GM12878 (cell line): ENCODE measurements around the gene SPATA12. TPM values are rescaled to one million over a fixed set of nuclear protein-coding genes. Genes with fewer than 3 reads are reported as not detected.

ENCODE experiments used
- ATAC-seq: fragments of 200-7000 bp; cut with Tn5 transposase; 3 replicates; pipeline ENCODE4 v1.9.1; 2020; ENCODE audit warnings: mild to moderate bottlenecking, moderate library complexity
- BruUV-seq: library from RNA; stranded (reverse); fragments of 400-500 nt; replicated peaks from 2 replicates; lab custom pipeline; 2021; lab: Mats Ljungman, UMichigan
- CTCF ChIA-PET: fragments of 300-600 bp; sonication (Branson Sonifier 250); formaldehyde crosslinking; extraction: SDS; loops from one replicate; lab custom pipeline; 2021; ENCODE audit warnings: inconsistent platforms; lab: Yijun Ruan, JAX
- POLR2A ChIA-PET: fragments of 350-600 bp; formaldehyde crosslinking; extraction: SDS; loops from one replicate; lab custom pipeline; 2021; ENCODE audit warnings: inconsistent platforms; lab: Charles Lee
- RAD21 ChIA-PET: fragments of 300-600 bp; sonication (Branson Sonifier 250); formaldehyde crosslinking; loops from one replicate; lab custom pipeline; 2023; ENCODE audit warnings: antibody characterized with exemption; ENCODE audit not compliant: unreplicated experiment; lab: Charles Lee
- SMC1A ChIA-PET: fragments of 300-600 bp; sonication (Branson Sonifier 250); formaldehyde crosslinking; loops from one replicate; lab custom pipeline; 2023; ENCODE audit not compliant: unreplicated experiment, uncharacterized antibody; lab: Charles Lee
- DNase-seq: peaks from one replicate; pipeline ENCODE4 v3.0.0-alpha.2; 2011; ENCODE audit warnings: low read depth, low spot score
- FAIRE-seq: peaks from 3 replicates; lab custom pipeline; 2011; peaks lifted over from hg19 to GRCh38; lab: Jason Lieb, UNC
- H2AFZ ChIP-seq: 2 replicates; pipeline ENCODE4 v1.6.0; 2011; ENCODE audit warnings: low read depth, low read length, control low read depth; ENCODE audit not compliant: control insufficient read depth
- H3K27ac ChIP-seq: 2 replicates; pipeline ENCODE4 v1.5.1; 2011; ENCODE audit warnings: control low read depth; ENCODE audit not compliant: control insufficient read depth, insufficient read depth
- H3K27me3 ChIP-seq, 2 experiments: replicated peaks in 1 of 2; 2 replicates each; pipeline versions ENCODE4 v1.6.0 to v1.6.1; 2011; ENCODE audit warnings: low read length in 1 of 2; ENCODE audit not compliant: control insufficient read depth in 2 of 2, insufficient read depth in 2 of 2
- H3K36me3 ChIP-seq, 2 experiments: 2 replicates each; pipeline ENCODE4 v1.5.1; 2011; ENCODE audit warnings: low read length in 1 of 2; ENCODE audit not compliant: control insufficient read depth in 2 of 2, insufficient read depth in 2 of 2
- H3K4me1 ChIP-seq: 2 replicates; pipeline ENCODE4 v1.6.1; 2011; ENCODE audit warnings: mild to moderate bottlenecking, low read length, moderate library complexity, mixed read lengths; ENCODE audit not compliant: control insufficient read depth, insufficient read depth
- H3K4me2 ChIP-seq: 2 replicates; pipeline ENCODE4 v1.6.0; 2011; ENCODE audit warnings: control low read depth; ENCODE audit not compliant: control insufficient read depth, insufficient read depth
- H3K4me3 ChIP-seq: fragments of 200-600 bp; sonication (generic); 2 replicates; pipeline ENCODE4 v1.5.1; 2016
- H3K79me2 ChIP-seq: 2 replicates; pipeline ENCODE4 v1.6.0; 2011; ENCODE audit warnings: low read length; ENCODE audit not compliant: control insufficient read depth, insufficient read depth
- H3K9ac ChIP-seq: 2 replicates; pipeline ENCODE4 v1.8.0; 2011; ENCODE audit warnings: low read length, control low read depth, mixed read lengths; ENCODE audit not compliant: control insufficient read depth, insufficient read depth
- H3K9me3 ChIP-seq: replicated peaks from 3 replicates; pipeline ENCODE4 v1.5.1; 2011; ENCODE audit warnings: mild to moderate bottlenecking, low read length; ENCODE audit not compliant: control insufficient read depth, insufficient read depth
- H4K20me1 ChIP-seq: 2 replicates; pipeline ENCODE4 v1.6.0; 2011; ENCODE audit not compliant: control insufficient read depth, insufficient read depth
- CBX3 ChIP-seq: fragments of 200-600 bp; sonication (generic); IDR thresholded peaks from 2 replicates; pipeline ENCODE4 v1.6.1; 2016; ENCODE audit warnings: low read depth, borderline replicate concordance
- CREB1 ChIP-seq: IDR thresholded peaks from 2 replicates; pipeline ENCODE4 v1.6.1; 2012; ENCODE audit warnings: low read depth, mild to moderate bottlenecking, inconsistent platforms
- FOXM1 ChIP-seq: IDR thresholded peaks from 2 replicates; pipeline ENCODE4 v1.6.1; 2012; ENCODE audit warnings: low read depth, mild to moderate bottlenecking, inconsistent platforms, low read length, moderate library complexity
- HDAC6 ChIP-seq: fragments of 200-600 bp; sonication (generic); IDR thresholded peaks from one replicate; pipeline ENCODE4 v1.8.0; 2017; ENCODE audit warnings: antibody characterized with exemption; ENCODE audit not compliant: unreplicated experiment
- SIN3A ChIP-seq: IDR thresholded peaks from 2 replicates; pipeline ENCODE4 v1.6.1; 2012; ENCODE audit warnings: low read depth, low read length, improper control_type of control experiment
- WRNIP1 ChIP-seq: IDR thresholded peaks from 2 replicates; pipeline ENCODE4 v1.6.1; 2011; ENCODE audit warnings: low read depth, low read length, improper control_type of control experiment, borderline replicate concordance
- ZBTB40 ChIP-seq: fragments of 450-650 bp; IDR thresholded peaks from 2 replicates; pipeline ENCODE4 v1.6.1; 2016; ENCODE audit warnings: mild to moderate bottlenecking, moderate library complexity, borderline replicate concordance
- WGBS: methylation state at CpG from one replicate; pipeline ENCODE4 v1.1.6; 2016; ENCODE audit warnings: low lambda C conversion rate; ENCODE audit not compliant: insufficient replicate concordance, insufficient coverage; ENCODE audit errors: missing lambda C conversion rate; 5-methylcytosine and 5-hydroxymethylcytosine counted together
- in situ Hi-C: fragments of 300-500 bp; cut with MboI; formaldehyde crosslinking; loops from 9 replicates; pipeline ENCODE4 v1.14.3; 2018; ENCODE audit warnings: mixed read lengths
- intact Hi-C: fragments of 100-400 bp; cut with micrococcal nuclease; formaldehyde crosslinking; loops from one replicate; pipeline ENCODE4 v1.14.2; 2022; ENCODE audit not compliant: unreplicated experiment
- polyA plus RNA-seq, 11 experiments: library from polyadenylated mRNA; depleted of rRNA in 4 of 11; unstranded in 6 of 11; stranded (reverse) in 5 of 11; fragments of >200 nt; fragmentation: Nextera tagmentation in 4 of 11; fragmentation: Illumina TruSeq in 1 of 11; extraction: Ambion mirVana in 4 of 11; extraction: Trizol in 1 of 11; gene quantifications; 1 replicate in 1 of 11; 2 replicates in 10 of 11; pipeline versions ENCODE4 v1.2.1 to v1.2.3, GENCODE V29; 2011 to 2016; ENCODE audit warnings: inconsistent platforms in 2 of 11, missing spikeins in 2 of 11, low read depth in 1 of 11
- total RNA-seq, 4 experiments: library from RNA; depleted of rRNA in 3 of 4; stranded (reverse); fragments of >200 nt in 3 of 4; fragmentation: Illumina TruSeq in 1 of 4; extraction: Trizol in 1 of 4; gene quantifications; 2 replicates each; pipeline versions ENCODE4 v1.2.1 to v1.2.3, GENCODE V29; 2013 to 2021

Gene SPATA12
- total and polyA plus RNA-seq, 10 of the 15 experiments (the other 5 are each of a cell fraction or from before 2014, with no cell fraction given), result 0.03 to 0.69 (median 0.37) TPM

GRCh38 chr3:57015350-57015729, 45.1 kb upstream of the SPATA12 start:
- in situ Hi-C loops (no loop called here), intact Hi-C loops (no loop called here)
- no peaks in the 10 kb centered on the region for H3K79me2 ChIP-seq
- ATAC-seq (no peak), FAIRE-seq (no peak), DNase-seq (no peak)
- H3K9me3 ChIP-seq, result no peaks in the 10 kb centered on the region; the same call in 2 of the 3 replicates
- RAD21 ChIA-PET, result no interaction called here
- H3K36me3 ChIP-seq, result no peaks in the 10 kb centered on the region
- BruUV-seq, result no TSS peak
- no peak overlapping the region for H3K4me2 ChIP-seq
- no peak overlapping the region for H2AFZ ChIP-seq
- H3K27ac ChIP-seq, result no peak overlapping the region
- SMC1A ChIA-PET, result no interaction called here
- no peak overlapping the region for H3K4me3 ChIP-seq
- CTCF ChIA-PET, result interaction anchor here (1.0 to 1.3 kb wide), 2 partner anchors 19 to 382 kb away, joined by 3 to 4 read pairs; no protein-coding TSS in a partner anchor
- TF ChIP-seq CREB1 (no peak), SIN3A (no peak), HDAC6 (no peak), CBX3 (no peak), ZBTB40 (no peak), WRNIP1 (no peak), FOXM1 (no peak)
- no peaks in the 10 kb centered on the region for H4K20me1 ChIP-seq
- H3K4me1 ChIP-seq, result peaks cover 26% of the 10 kb centered on the region
- no peaks in the 10 kb centered on the region for H3K27me3 ChIP-seq
- 39% methylated on average over 6 of the region's 7 CpGs for WGBS
- no peak overlapping the region for H3K9ac ChIP-seq
- POLR2A ChIA-PET, result no interaction called here
